ENCODE data around the gene NCKAP5. TPM values are rescaled to one million over a fixed set of nuclear protein-coding genes. Genes with fewer than 3 reads are reported as not detected.

The NCKAP5 gene
- total RNA-seq, 1 donor from 2014 or later = 2.7 TPM

DNA sequence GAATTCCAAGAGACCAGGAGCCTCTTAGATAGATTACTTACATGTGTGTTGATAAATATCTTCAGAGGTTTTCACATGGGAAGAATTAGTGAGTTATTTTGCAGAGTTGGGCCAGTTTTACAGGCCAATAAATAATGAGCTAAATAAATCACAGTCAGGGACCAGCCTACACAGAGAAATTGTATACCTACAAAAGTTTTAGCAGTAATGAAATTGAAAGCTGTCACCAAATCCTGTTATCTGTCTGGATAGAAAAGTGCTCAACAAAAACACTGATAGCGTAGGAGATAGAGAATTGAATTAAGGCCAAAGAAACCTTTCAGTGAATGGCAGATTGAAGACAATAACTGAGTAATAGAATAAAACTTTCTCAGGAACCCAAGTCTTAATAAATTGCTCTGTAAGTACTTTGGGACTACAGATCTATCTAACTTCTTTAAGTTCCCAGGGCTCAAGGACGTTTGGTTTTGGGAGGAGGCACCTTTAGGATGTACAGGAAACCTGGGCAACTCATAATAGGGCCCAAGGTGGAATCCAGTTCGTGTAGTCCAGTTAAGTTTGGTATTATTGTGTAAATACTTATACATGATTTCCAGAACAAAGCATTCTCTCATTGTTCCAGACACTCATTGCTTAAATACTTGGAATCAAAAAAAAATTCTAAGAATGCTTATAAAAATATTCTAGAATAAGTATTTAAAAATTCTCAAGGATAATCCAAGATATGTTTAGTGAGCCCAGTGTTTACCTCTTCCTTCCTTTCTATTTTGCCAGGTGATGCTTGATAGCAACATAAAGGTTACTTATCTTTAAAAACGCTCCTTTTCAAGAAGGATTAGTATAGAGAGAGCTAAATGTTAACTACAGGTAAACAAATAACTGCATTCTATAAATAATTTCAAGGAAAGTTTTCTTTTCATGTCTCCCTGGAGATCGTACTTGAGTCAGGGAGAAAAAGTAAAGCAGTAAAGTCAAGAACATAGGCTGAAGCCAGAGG is 134.5 kb downstream of the NCKAP5 start:
- Mint-ChIP-seq H3K27ac (ENCODE audit: unreplicated experiment) (no peak overlapping the region), H3K4me3 (ENCODE audit: unreplicated experiment) (no peak overlapping the region), H3K9me3 (ENCODE audit: unreplicated experiment) (no peaks in the 10 kb centered on the region), H3K27me3 (ENCODE audit: low read depth, unreplicated experiment) (no peaks in the 10 kb centered on the region), H3K36me3 (ENCODE audit: low read depth, unreplicated experiment) (no peaks in the 10 kb centered on the region), H3K4me1 (ENCODE audit: low read depth, unreplicated experiment) (peaks cover 10% of the 10 kb centered on the region)
- FAIRE-seq = no peak
- Histone ChIP-seq H4K20me1 (ENCODE audit: insufficient read depth, low read length) (no peaks in the 10 kb centered on the region), H3K9ac (ENCODE audit: low read length) (peak overlapping the region; percentile 36), H3K27me3 (ENCODE audit: insufficient read depth, low read length) (no peaks in the 10 kb centered on the region), H3K9me3 (ENCODE audit: insufficient read depth, low read depth, low read length) (no peaks in the 10 kb centered on the region), H2AFZ (ENCODE audit: low read depth, low read length) (no peak overlapping the region), H3K36me3 (ENCODE audit: insufficient read depth, low read length) (no peaks in the 10 kb centered on the region), H3K4me3 (ENCODE audit: insufficient read depth, low read depth, low read length) (no peak overlapping the region), H3K79me2 (ENCODE audit: insufficient read depth, low read length) (no peaks in the 10 kb centered on the region), H3K27ac (ENCODE audit: low read depth, low read length) (peak overlapping the region; percentile 74), H3K4me2 (ENCODE audit: low read length) (no peak overlapping the region), H3K4me1 (ENCODE audit: insufficient read depth, low read length) (peaks cover 4% of the 10 kb centered on the region)
- no peak for TF ChIP-seq EZH2 (IDR thresholded peaks at IDR 0.05; ENCODE audit: insufficient read depth, low read length)
- TF ChIP-seq, protein P1, sequence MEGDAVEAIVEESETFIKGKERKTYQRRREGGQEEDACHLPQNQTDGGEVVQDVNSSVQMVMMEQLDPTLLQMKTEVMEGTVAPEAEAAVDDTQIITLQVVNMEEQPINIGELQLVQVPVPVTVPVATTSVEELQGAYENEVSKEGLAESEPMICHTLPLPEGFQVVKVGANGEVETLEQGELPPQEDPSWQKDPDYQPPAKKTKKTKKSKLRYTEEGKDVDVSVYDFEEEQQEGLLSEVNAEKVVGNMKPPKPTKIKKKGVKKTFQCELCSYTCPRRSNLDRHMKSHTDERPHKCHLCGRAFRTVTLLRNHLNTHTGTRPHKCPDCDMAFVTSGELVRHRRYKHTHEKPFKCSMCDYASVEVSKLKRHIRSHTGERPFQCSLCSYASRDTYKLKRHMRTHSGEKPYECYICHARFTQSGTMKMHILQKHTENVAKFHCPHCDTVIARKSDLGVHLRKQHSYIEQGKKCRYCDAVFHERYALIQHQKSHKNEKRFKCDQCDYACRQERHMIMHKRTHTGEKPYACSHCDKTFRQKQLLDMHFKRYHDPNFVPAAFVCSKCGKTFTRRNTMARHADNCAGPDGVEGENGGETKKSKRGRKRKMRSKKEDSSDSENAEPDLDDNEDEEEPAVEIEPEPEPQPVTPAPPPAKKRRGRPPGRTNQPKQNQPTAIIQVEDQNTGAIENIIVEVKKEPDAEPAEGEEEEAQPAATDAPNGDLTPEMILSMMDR (IDR thresholded peaks at IDR 0.05; ENCODE audit: insufficient read depth, low read depth, low read length) = no peak
- peak; percentile 49 for DNase-seq (ENCODE audit: low read depth)

DNA sequence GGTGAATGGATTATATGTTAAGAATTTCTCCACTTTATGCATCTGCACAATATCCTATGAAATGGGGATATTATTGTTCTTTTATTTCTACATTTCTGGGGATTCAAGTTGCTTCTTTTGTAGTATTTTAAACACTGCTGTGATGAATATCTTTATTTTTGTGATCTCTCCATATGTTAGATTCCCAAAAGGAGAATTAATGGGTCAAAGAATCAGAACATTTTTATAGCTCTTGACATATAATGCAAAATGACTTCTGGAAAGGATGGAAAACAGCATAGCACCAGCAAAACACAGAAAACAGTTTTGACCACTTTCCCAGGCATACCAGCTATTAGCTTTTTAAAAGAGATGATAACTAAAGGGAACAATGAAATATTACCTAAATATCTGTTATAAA is 135.5 kb downstream of the NCKAP5 start:
- H3K4me1 Mint-ChIP-seq (ENCODE audit: low read depth, unreplicated experiment) = peaks cover 10% of the 10 kb centered on the region
- no peak overlapping the region for H3K9ac ChIP-seq (ENCODE audit: low read length)
- no peaks in the 10 kb centered on the region for H3K9me3 ChIP-seq (ENCODE audit: insufficient read depth, low read depth, low read length)
- H3K4me3 ChIP-seq (ENCODE audit: insufficient read depth, low read depth, low read length) = no peak overlapping the region
- H3K36me3 Mint-ChIP-seq (ENCODE audit: low read depth, unreplicated experiment) = no peaks in the 10 kb centered on the region
- H3K27me3 ChIP-seq (ENCODE audit: insufficient read depth, low read length) = no peaks in the 10 kb centered on the region
- no peak overlapping the region for H2AFZ ChIP-seq (ENCODE audit: low read depth, low read length)
- no peak for DNase-seq (ENCODE audit: low read depth)
- FAIRE-seq = no peak
- no peaks in the 10 kb centered on the region for H3K9me3 Mint-ChIP-seq (ENCODE audit: unreplicated experiment)
- H4K20me1 ChIP-seq (ENCODE audit: insufficient read depth, low read length) = no peaks in the 10 kb centered on the region
- no peaks in the 10 kb centered on the region for H3K27me3 Mint-ChIP-seq (ENCODE audit: low read depth, unreplicated experiment)
- no peak overlapping the region for H3K27ac Mint-ChIP-seq (ENCODE audit: unreplicated experiment)
- H3K4me3 Mint-ChIP-seq (ENCODE audit: unreplicated experiment) = no peak overlapping the region
- no peak for TF ChIP-seq EZH2 (IDR thresholded peaks at IDR 0.05; ENCODE audit: insufficient read depth, low read length)
- TF ChIP-seq, protein P1 (IDR thresholded peaks at IDR 0.05; ENCODE audit: insufficient read depth, low read depth, low read length) = no peak
- H3K27ac ChIP-seq (ENCODE audit: low read depth, low read length) = no peak overlapping the region
- H3K36me3 ChIP-seq (ENCODE audit: insufficient read depth, low read length) = no peaks in the 10 kb centered on the region
- no peak overlapping the region for H3K4me2 ChIP-seq (ENCODE audit: low read length)
- H3K4me1 ChIP-seq (ENCODE audit: insufficient read depth, low read length) = peaks cover 4% of the 10 kb centered on the region
- H3K79me2 ChIP-seq (ENCODE audit: insufficient read depth, low read length) = no peaks in the 10 kb centered on the region

DNA sequence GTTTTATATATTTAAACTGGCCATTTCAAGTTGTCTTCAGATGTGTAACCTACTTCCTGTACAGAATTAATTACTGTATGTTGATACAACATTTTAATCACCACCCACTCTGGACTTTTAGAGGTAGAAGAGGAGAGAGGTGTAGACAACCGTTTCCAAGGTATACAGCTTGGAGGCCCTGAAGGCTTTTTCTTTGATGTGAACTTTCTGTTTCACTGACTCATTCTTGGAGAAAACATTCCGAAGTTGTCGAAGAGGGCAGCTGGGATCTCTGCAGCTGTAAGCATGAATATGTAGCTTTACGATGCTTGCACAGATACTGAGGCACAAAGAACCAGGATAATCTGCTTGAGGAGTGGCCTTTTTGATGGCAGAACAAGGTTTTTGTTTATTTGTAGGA is 137.0 kb downstream of the NCKAP5 start:
- TF ChIP-seq, protein P1 (IDR thresholded peaks at IDR 0.05; ENCODE audit: insufficient read depth, low read depth, low read length) = no peak
- TF ChIP-seq EZH2 (IDR thresholded peaks at IDR 0.05; ENCODE audit: insufficient read depth, low read length) = no peak
- peak; percentile 61 for DNase-seq (ENCODE audit: low read depth)

More for the DNA sequence above, 137.0 kb downstream of the NCKAP5 start:
- peaks cover 10% of the 10 kb centered on the region for H3K4me1 Mint-ChIP-seq (ENCODE audit: low read depth, unreplicated experiment)
- H3K9ac ChIP-seq (ENCODE audit: low read length) = no peak overlapping the region
- H3K79me2 ChIP-seq (ENCODE audit: insufficient read depth, low read length) = no peaks in the 10 kb centered on the region
- H3K36me3 Mint-ChIP-seq (ENCODE audit: low read depth, unreplicated experiment) = no peaks in the 10 kb centered on the region
- H3K4me2 ChIP-seq (ENCODE audit: low read length) = peak overlapping the region; percentile 24
- H4K20me1 ChIP-seq (ENCODE audit: insufficient read depth, low read length) = no peaks in the 10 kb centered on the region
- H3K9me3 Mint-ChIP-seq (ENCODE audit: unreplicated experiment) = no peaks in the 10 kb centered on the region
- no peak overlapping the region for H2AFZ ChIP-seq (ENCODE audit: low read depth, low read length)
- no peak overlapping the region for H3K4me3 Mint-ChIP-seq (ENCODE audit: unreplicated experiment)
- no peak overlapping the region for H3K27ac ChIP-seq (ENCODE audit: low read depth, low read length)
- H3K27me3 Mint-ChIP-seq (ENCODE audit: low read depth, unreplicated experiment) = no peaks in the 10 kb centered on the region
- peaks cover 4% of the 10 kb centered on the region for H3K4me1 ChIP-seq (ENCODE audit: insufficient read depth, low read length)
- H3K27ac Mint-ChIP-seq (ENCODE audit: unreplicated experiment) = no peak overlapping the region
- H3K4me3 ChIP-seq (ENCODE audit: insufficient read depth, low read depth, low read length) = no peak overlapping the region
- no peaks in the 10 kb centered on the region for H3K36me3 ChIP-seq (ENCODE audit: insufficient read depth, low read length)
- no peak for FAIRE-seq
- H3K9me3 ChIP-seq (ENCODE audit: insufficient read depth, low read depth, low read length) = no peaks in the 10 kb centered on the region
- H3K27me3 ChIP-seq (ENCODE audit: insufficient read depth, low read length) = no peaks in the 10 kb centered on the region
